Fibroblast of skin of right biceps (primary cell): ENCODE data around the gene CHRDL2.
"Not testable (repeated sequence)": the region's sequence is repeated elsewhere in the genome, so short reads cannot be mapped to it uniquely, and the experiment has no call there.

Experiments used
- DNase-seq: peaks from one replicate; pipeline ENCODE4 v3.0.0-alpha.2; 2013

The CHRDL2 gene

GRCh38 chr11:74731301-74732094, at the start of gene CHRDL2:
CHRDL2 (minus strand) TSS chr11:74731426; CDS start chr11:74730888, 538 bp downstream.
- peak; percentile 24 for DNase-seq

DNA sequence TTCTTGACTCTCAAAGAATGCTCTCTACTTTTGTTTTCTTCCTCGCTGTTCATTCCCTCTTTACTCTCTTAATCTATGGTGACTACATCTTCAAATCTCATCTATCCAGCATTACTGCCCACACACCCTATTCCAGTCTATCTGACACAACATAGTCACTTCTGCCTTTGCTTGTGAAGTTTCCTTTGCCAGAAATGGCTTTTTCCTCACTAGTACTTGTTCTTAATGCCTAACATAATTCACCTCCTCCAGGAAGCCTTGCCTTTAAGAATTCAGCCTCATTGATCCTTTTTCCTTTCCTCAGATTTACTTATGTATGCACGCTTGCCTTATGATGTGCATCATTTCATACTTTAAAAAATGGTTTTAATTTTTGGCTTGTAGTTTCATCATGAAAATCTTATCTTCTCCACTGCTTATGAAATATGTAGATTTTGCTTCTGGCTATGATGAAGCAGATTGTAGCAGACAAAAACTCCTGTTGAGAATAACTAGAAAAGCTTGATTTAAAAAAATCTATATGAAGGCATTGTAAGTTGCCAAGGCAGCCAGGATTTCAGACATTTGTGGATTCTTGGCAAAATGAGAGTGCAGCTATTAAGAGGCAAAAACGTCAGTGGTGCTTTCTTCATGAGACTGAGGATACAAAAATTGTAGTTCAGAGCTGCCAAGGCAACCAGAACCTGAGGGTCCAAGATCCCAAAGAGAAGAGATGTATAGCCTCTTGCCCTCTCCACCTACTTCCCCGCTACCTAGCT, 49.2 kb upstream of the CHRDL2 start:
- no peak for DNase-seq

DNA sequence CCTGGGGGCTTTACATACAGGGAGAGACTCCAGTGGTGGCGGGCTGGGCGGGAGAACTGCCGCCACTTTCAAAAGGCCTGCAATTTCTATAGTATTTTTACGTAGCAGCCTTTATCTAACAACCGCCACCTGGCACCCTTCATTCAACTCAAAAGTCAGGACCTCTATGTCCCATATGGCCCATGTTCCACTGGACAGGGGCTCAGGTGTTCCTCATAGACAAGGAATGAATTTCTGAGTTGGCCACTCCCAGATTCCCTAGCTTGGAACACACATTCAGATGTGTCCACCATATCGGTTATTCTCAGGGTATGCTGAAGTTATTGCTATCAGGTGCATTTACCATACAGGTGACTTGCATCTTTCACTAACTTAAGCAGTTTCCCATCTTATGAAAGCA, 47.4 kb upstream of the CHRDL2 start:
- no peak for DNase-seq

- no peak for DNase-seq
Measured at GRCh38 chr11:74777877-74778276, 46.7 kb upstream of the CHRDL2 start.

DNA sequence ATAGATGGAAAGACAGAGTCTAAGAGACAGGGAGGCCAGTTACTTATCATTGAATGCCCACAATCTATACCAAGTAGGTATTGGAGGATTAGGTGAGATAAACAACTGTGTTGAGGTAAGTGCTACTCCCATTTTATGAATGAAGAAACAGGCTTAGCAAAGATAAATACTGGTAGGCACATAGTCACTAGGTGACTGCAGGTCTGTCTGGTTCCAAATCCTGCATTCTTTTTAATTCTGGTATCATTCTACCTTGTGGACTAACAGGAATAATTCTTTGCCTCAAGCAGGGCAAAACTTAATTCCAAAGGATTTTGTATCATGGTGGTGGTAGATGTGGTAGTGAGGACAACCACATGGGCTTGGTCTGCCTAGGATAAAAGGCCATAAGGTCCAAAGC, 45.8 kb upstream of the CHRDL2 start:
- no peak for DNase-seq

GRCh38 chr11:74776546-74776945, 45.3 kb upstream of the CHRDL2 start:
- DNase-seq = no peak

DNA sequence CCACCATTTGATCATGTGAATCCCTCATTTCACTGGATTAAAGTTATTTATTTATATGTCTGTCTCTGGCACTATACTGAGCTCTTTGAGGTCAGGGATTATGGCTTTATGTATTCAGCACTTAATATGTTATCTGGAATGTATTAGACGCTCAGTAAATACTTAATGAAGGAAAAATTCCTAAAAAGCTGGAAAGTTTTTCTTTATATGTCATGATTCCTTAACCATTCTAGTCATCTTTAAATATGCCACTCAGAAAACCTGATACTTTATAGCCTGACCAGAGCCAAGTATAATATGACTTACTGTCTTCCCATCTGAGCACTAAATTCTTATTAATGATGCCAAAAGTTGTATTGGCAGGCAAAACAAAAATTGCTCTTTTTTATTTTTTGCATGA, 44.5 kb upstream of the CHRDL2 start:
- DNase-seq = peak; percentile 28

DNA sequence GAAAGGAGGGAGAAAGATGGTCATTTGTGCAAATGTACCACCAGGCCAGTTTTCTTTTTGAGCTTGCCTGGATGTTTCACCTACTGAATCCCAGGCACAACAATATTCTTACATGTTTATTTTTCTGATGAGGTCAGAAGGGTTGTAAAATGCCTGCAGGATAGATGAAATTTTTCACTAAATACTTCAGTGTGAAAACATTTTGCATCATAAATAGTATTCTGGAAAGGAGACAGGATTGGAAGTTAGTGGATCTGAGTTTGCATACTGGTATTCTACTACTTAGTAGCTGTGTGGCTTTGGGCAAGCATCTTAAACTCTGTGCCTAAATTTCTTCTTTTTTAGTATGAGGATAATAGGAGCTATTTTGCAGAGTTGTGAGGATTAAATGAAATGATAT, 42.2 kb upstream of the CHRDL2 start:
- DNase-seq = peak; percentile 10

DNA sequence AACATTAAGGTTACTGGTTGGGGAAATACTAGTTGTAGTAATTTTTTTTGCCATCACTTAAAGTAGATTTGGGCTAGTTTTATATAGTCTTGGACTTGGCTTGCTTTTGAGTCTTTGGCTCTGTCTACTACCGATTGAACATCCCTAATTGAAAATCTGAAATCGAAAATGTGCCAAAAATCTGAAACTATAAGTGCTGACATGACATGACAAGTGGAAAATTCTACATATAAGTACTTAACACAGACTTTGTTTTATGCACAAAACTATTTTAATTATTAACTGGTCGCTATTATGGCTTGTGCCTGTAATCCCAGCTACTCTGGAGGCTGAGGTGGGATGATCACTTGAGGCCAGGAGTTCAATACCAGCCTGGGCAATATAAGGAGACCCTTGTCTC, 39.9 kb upstream of the CHRDL2 start:
- DNase-seq = no peak

GRCh38 chr11:74770456-74770855, 39.2 kb upstream of the CHRDL2 start:
- no peak for DNase-seq

GRCh38 chr11:74769055-74769707, 38.0 kb upstream of the CHRDL2 start:
- no peak for DNase-seq

- DNase-seq = not testable (repeated sequence)
Measured at GRCh38 chr11:74768172-74768651, 37.0 kb upstream of the CHRDL2 start.

GRCh38 chr11:74766905-74767304, 35.7 kb upstream of the CHRDL2 start:
- no peak for DNase-seq

DNA sequence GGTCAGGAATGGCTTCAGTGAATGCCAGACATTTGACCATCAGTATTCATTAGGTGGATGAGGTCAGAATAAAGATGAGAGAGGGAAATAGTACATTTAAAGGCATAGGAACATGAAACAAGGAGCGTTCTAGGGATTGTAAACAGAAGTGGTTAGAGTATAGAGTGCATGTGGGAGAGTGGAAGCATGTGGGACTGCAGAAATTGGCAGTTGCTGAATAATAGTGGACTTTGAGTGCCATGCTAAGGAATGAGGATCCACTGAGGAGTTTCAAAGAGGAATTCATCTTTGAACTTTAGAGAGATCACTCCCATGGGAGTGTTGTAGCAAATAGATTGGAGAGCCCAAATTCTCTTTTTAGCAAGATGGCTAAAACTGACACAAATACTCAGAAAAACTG, 25.3 kb upstream of the CHRDL2 start:
- DNase-seq = no peak

DNA sequence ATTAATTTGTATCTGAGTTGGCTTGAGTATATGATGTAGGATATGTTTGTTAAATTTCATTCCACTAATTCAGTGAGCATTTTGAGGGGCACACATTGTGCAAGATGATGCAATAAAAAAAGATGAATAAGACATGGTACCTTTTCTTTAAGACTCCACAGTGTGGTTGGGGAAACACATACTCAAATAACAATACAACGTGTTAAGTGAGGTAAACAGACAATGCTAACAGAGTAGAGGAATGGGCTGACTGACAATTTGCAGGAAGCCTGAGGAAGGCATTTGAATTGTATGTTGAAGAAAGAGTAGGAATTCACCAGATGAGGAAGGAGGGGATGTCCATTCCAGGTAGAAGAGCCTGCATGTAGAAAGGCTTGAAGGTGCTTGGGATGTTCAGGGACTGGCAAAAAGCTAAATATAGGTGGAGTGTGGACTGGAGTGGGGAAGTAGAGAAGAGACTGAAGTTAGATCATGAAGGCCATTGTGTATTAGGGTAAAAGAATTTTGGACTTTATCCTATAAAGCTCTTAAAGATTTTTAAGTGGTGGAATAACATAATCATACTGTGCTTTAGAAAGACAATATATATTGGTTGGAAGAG, 24.3 kb upstream of the CHRDL2 start:
- no peak for DNase-seq

- DNase-seq = peak; percentile 93
Measured at GRCh38 chr11:74754507-74755252, 23.5 kb upstream of the CHRDL2 start.

- DNase-seq = no peak
Measured at GRCh38 chr11:74751303-74751702, 20.1 kb upstream of the CHRDL2 start.

GRCh38 chr11:74750598-74750997, 19.4 kb upstream of the CHRDL2 start:
- DNase-seq = not testable (repeated sequence)

GRCh38 chr11:74749965-74750296, 18.7 kb upstream of the CHRDL2 start:
- DNase-seq = no peak

DNA sequence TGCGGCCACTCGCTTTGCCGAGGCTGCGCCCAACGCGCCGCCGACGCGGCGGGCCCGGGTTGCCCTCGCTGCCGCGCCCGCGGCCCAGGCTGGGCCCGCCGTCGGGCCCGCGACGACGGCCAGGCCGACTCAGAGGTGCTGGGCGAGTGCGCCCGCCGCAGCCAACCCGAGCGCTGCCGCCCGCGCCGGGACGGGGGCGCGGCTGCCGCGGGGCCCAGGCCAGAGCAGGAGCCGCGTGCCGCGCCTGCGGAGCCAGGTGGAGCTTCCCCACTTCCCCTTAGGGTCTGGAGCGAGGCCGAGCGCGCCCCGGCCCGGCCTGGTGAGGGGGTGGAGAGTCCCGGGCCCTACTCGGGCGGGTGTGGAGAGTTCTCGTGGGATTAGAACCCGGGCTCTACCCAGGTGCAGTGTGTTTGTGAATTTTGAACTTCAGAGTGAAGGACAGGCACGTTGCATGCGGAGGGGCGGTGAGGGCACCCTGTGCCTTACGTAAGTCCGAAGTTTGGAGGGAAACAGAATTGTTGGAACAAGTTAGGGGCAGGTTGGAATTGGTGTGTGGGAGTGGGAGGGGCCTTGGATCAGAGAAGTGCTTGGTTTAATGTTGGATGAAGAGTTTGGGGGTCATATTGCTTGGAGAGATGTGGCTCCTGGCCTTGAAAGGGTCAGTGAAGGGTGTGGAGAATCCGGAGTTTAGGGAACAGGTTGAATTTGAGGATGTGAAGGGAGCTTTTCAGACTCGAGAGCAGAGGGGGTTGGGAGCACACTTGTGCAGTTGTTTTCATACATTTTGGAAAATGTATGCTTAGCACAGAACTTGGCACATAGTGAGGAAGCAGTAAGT, 18.1 kb upstream of the CHRDL2 start:
- DNase-seq = peak; percentile 48
